ENCODE measurements around the gene PPP1R9B. TPM values are rescaled to one million over a fixed set of nuclear protein-coding genes. Genes with fewer than 3 reads are reported as not detected.

PPP1R9B gene
- total RNA-seq, 1 donor from 2014 or later = 73.6 TPM

- DNase-seq (ENCODE audit: low read depth) (no peak), FAIRE-seq (no peak)
- H3K4me1 Mint-ChIP-seq (ENCODE audit: low read depth, unreplicated experiment) = peaks cover 31% of the 10 kb centered on the region
- Histone ChIP-seq H4K20me1 (ENCODE audit: insufficient read depth, low read length) (no peaks in the 10 kb centered on the region), H3K4me2 (ENCODE audit: low read length) (no peak overlapping the region), H2AFZ (ENCODE audit: low read depth, low read length) (no peak overlapping the region), H3K27me3 (ENCODE audit: insufficient read depth, low read length) (no peaks in the 10 kb centered on the region), H3K4me3 (ENCODE audit: insufficient read depth, low read depth, low read length) (no peak overlapping the region), H3K36me3 (ENCODE audit: insufficient read depth, low read length) (no peaks in the 10 kb centered on the region), H3K9ac (ENCODE audit: low read length) (no peak overlapping the region), H3K9me3 (ENCODE audit: insufficient read depth, low read depth, low read length) (no peaks in the 10 kb centered on the region), H3K79me2 (ENCODE audit: insufficient read depth, low read length) (no peaks in the 10 kb centered on the region), H3K27ac (ENCODE audit: low read depth, low read length) (no peak overlapping the region), H3K4me1 (ENCODE audit: insufficient read depth, low read length) (peaks cover 23% of the 10 kb centered on the region)
- peak overlapping the region; percentile 91 for H3K27ac Mint-ChIP-seq (ENCODE audit: unreplicated experiment)
- peaks cover 2% of the 10 kb centered on the region for H3K27me3 Mint-ChIP-seq (ENCODE audit: low read depth, unreplicated experiment)
- H3K36me3 Mint-ChIP-seq (ENCODE audit: low read depth, unreplicated experiment) = peaks cover 3% of the 10 kb centered on the region
- TF ChIP-seq EZH2 (IDR thresholded peaks at IDR 0.05; ENCODE audit: insufficient read depth, low read length) = no peak
- no peak for TF ChIP-seq CTCF (IDR thresholded peaks at IDR 0.05; ENCODE audit: insufficient read depth, low read depth, low read length)
- H3K4me3 Mint-ChIP-seq (ENCODE audit: unreplicated experiment) = no peak overlapping the region
- H3K9me3 Mint-ChIP-seq (ENCODE audit: unreplicated experiment) = no peaks in the 10 kb centered on the region
Observed at GRCh38 chr17:50171371-50172071, 21.0 kb upstream of the PPP1R9B start.

- Histone ChIP-seq H3K9ac (ENCODE audit: low read length) (no peak overlapping the region), H3K4me3 (ENCODE audit: insufficient read depth, low read depth, low read length) (no peak overlapping the region), H3K79me2 (ENCODE audit: insufficient read depth, low read length) (no peaks in the 10 kb centered on the region), H3K9me3 (ENCODE audit: insufficient read depth, low read depth, low read length) (no peaks in the 10 kb centered on the region), H3K27me3 (ENCODE audit: insufficient read depth, low read length) (no peaks in the 10 kb centered on the region), H3K4me2 (ENCODE audit: low read length) (no peak overlapping the region), H3K4me1 (ENCODE audit: insufficient read depth, low read length) (peaks cover 18% of the 10 kb centered on the region), H3K36me3 (ENCODE audit: insufficient read depth, low read length) (no peaks in the 10 kb centered on the region), H3K27ac (ENCODE audit: low read depth, low read length) (no peak overlapping the region), H4K20me1 (ENCODE audit: insufficient read depth, low read length) (no peaks in the 10 kb centered on the region), H2AFZ (ENCODE audit: low read depth, low read length) (no peak overlapping the region)
- Mint-ChIP-seq H3K27ac (ENCODE audit: unreplicated experiment) (peak overlapping the region; percentile 91), H3K9me3 (ENCODE audit: unreplicated experiment) (no peaks in the 10 kb centered on the region), H3K27me3 (ENCODE audit: low read depth, unreplicated experiment) (peaks cover 2% of the 10 kb centered on the region), H3K4me1 (ENCODE audit: low read depth, unreplicated experiment) (peaks cover 26% of the 10 kb centered on the region), H3K4me3 (ENCODE audit: unreplicated experiment) (no peak overlapping the region), H3K36me3 (ENCODE audit: low read depth, unreplicated experiment) (no peaks in the 10 kb centered on the region)
- FAIRE-seq (no peak), DNase-seq (ENCODE audit: low read depth) (no peak)
- TF ChIP-seq CTCF (IDR thresholded peaks at IDR 0.05; ENCODE audit: insufficient read depth, low read depth, low read length) (no peak), EZH2 (IDR thresholded peaks at IDR 0.05; ENCODE audit: insufficient read depth, low read length) (no peak)
Observed at GRCh38 chr17:50170662-50171370, 20.3 kb upstream of the PPP1R9B start.

All from astrocyte (in vitro differentiated cells and primary cell).